PFSK-1 (cell line): Measurements from ENCODE around the gene ACER3.

ENCODE experiments used
- FOXP2 ChIP-seq: optimal IDR thresholded peaks from 2 replicates; pipeline ENCODE3; 2011; ENCODE audit warnings: borderline replicate concordance, control low read depth, inconsistent platforms; ENCODE audit not compliant: insufficient read depth; ENCODE audit errors: extremely low read length, extremely low read depth
- POLR2AphosphoS5 ChIP-seq: IDR thresholded peaks from 2 replicates; pipeline ENCODE4 v1.6.1; 2012; ENCODE audit warnings: low read depth, mild to moderate bottlenecking, control low read depth, low read length, moderate library complexity
- REST ChIP-seq, 2 experiments: IDR thresholded peaks; 2 replicates each; pipeline versions ENCODE4 v1.6.1 to v1.8.0; 2011 to 2012; ENCODE audit warnings: low read depth in 2 of 2, low read length in 2 of 2, control low read depth in 1 of 2, inconsistent platforms in 1 of 2, mild to moderate bottlenecking in 1 of 2, moderate library complexity in 1 of 2; ENCODE audit not compliant: insufficient read depth in 1 of 2

GRCh38 chr11:76825726-76826396, 34.9 kb upstream of the ACER3 start:
- TF ChIP-seq POLR2AphosphoS5 (no peak), REST (IDR thresholded peaks at IDR 0.05; ENCODE audit: insufficient read depth in 1 of 2, low read depth in 2 of 2, low read length in 2 of 2) (no peak), FOXP2 (no peak)
